Measurements from ENCODE around the gene GSG1L. TPM values are rescaled to one million over a fixed set of nuclear protein-coding genes. Genes with fewer than 3 reads are reported as not detected.

GSG1L gene
- total and polyA plus RNA-seq, 2 of the 13 experiments (the other 11 are each of a cell fraction or from before 2014, with no cell fraction given) = not detected

DNA sequence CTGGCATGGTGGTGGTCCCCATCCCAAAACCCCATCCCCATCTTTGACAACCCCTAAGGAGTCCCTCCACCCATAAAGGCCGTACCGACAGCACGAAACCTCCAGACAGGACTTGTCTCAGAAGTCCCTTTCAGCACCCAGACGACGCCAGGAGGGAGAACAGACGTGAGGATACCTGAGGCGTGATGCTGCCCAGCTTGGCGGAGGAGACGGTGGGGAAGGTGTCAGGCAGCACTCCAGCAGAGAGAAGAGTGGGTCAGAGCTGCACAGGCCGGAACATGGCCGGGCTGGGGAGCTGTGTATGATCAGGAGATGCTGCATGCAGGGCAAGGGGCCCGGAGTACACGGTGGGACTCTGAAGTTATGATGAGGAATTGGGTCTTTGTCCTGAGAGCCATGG, 244.2 kb downstream of the GSG1L start (continued):
- TF ChIP-seq PRDM10 (CRISPR knock-in tag; IDR thresholded peaks at IDR 0.05; ENCODE audit: low read depth) = no peak

GRCh38 chr16:27818246-27818645, 245.3 kb downstream of the GSG1L start:
- H3K79me2 ChIP-seq (ENCODE audit: insufficient read depth, low read length) = no peaks in the 10 kb centered on the region
- H3K9ac ChIP-seq (ENCODE audit: insufficient read depth, low read depth, low read length) = no peak overlapping the region
- H3K36me3 ChIP-seq (replicated peaks in 1 of 2; ENCODE audit: control insufficient read depth in 1 of 2, insufficient read depth in 2 of 2, low read length in 2 of 2) = no peaks in the 10 kb centered on the region
- H3K4me2 ChIP-seq (ENCODE audit: low read depth, low read length) = no peak overlapping the region
- FAIRE-seq (no peak), DNase-seq (ENCODE audit: low spot score) (no peak), ATAC-seq (no peak)
- no peak overlapping the region for H3K4me3 ChIP-seq (replicated peaks in 1 of 3; ENCODE audit: insufficient read depth in 1 of 3, low read depth in 2 of 3, low read length in 3 of 3)
- no peaks in the 10 kb centered on the region for H3K9me3 ChIP-seq (ENCODE audit: low read length)
- BruUV-seq (replicated peaks) = no TSS peak
- no peaks in the 10 kb centered on the region for H3K4me1 ChIP-seq (ENCODE audit: insufficient read depth, low read length)
- H2AFZ ChIP-seq (ENCODE audit: low read length) = no peak overlapping the region
- WGBS (ENCODE audit: low lambda C conversion rate) = 43% methylated on average over 13 of the region's 13 CpGs
- CTCF ChIA-PET (ENCODE audit: low intra/inter-chr PET ratio, low total read pairs) = no interaction called here
- TF ChIP-seq, protein P1, sequence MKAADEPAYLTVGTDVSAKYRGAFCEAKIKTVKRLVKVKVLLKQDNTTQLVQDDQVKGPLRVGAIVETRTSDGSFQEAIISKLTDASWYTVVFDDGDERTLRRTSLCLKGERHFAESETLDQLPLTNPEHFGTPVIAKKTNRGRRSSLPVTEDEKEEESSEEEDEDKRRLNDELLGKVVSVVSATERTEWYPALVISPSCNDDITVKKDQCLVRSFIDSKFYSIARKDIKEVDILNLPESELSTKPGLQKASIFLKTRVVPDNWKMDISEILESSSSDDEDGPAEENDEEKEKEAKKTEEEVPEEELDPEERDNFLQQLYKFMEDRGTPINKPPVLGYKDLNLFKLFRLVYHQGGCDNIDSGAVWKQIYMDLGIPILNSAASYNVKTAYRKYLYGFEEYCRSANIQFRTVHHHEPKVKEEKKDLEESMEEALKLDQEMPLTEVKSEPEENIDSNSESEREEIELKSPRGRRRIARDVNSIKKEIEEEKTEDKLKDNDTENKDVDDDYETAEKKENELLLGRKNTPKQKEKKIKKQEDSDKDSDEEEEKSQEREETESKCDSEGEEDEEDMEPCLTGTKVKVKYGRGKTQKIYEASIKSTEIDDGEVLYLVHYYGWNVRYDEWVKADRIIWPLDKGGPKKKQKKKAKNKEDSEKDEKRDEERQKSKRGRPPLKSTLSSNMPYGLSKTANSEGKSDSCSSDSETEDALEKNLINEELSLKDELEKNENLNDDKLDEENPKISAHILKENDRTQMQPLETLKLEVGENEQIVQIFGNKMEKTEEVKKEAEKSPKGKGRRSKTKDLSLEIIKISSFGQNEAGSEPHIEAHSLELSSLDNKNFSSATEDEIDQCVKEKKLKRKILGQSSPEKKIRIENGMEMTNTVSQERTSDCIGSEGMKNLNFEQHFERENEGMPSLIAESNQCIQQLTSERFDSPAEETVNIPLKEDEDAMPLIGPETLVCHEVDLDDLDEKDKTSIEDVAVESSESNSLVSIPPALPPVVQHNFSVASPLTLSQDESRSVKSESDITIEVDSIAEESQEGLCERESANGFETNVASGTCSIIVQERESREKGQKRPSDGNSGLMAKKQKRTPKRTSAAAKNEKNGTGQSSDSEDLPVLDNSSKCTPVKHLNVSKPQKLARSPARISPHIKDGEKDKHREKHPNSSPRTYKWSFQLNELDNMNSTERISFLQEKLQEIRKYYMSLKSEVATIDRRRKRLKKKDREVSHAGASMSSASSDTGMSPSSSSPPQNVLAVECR (CRISPR knock-in tag; IDR thresholded peaks at IDR 0.05; ENCODE audit: borderline replicate concordance) = no peak
- TF ChIP-seq, protein P2, sequence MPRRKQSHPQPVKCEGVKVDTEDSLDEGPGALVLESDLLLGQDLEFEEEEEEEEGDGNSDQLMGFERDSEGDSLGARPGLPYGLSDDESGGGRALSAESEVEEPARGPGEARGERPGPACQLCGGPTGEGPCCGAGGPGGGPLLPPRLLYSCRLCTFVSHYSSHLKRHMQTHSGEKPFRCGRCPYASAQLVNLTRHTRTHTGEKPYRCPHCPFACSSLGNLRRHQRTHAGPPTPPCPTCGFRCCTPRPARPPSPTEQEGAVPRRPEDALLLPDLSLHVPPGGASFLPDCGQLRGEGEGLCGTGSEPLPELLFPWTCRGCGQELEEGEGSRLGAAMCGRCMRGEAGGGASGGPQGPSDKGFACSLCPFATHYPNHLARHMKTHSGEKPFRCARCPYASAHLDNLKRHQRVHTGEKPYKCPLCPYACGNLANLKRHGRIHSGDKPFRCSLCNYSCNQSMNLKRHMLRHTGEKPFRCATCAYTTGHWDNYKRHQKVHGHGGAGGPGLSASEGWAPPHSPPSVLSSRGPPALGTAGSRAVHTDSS (CRISPR knock-in tag; conservative IDR thresholded peaks at IDR 0.05) = no peak
- TF ChIP-seq NRL (CRISPR knock-in tag; IDR thresholded peaks at IDR 0.05; ENCODE audit: borderline replicate concordance) = no peak
- no peak for TF ChIP-seq PTBP1 (IDR thresholded peaks at IDR 0.05; ENCODE audit: low read depth, low read length, poor library complexity, severe bottlenecking)
- TF ChIP-seq, protein P3, sequence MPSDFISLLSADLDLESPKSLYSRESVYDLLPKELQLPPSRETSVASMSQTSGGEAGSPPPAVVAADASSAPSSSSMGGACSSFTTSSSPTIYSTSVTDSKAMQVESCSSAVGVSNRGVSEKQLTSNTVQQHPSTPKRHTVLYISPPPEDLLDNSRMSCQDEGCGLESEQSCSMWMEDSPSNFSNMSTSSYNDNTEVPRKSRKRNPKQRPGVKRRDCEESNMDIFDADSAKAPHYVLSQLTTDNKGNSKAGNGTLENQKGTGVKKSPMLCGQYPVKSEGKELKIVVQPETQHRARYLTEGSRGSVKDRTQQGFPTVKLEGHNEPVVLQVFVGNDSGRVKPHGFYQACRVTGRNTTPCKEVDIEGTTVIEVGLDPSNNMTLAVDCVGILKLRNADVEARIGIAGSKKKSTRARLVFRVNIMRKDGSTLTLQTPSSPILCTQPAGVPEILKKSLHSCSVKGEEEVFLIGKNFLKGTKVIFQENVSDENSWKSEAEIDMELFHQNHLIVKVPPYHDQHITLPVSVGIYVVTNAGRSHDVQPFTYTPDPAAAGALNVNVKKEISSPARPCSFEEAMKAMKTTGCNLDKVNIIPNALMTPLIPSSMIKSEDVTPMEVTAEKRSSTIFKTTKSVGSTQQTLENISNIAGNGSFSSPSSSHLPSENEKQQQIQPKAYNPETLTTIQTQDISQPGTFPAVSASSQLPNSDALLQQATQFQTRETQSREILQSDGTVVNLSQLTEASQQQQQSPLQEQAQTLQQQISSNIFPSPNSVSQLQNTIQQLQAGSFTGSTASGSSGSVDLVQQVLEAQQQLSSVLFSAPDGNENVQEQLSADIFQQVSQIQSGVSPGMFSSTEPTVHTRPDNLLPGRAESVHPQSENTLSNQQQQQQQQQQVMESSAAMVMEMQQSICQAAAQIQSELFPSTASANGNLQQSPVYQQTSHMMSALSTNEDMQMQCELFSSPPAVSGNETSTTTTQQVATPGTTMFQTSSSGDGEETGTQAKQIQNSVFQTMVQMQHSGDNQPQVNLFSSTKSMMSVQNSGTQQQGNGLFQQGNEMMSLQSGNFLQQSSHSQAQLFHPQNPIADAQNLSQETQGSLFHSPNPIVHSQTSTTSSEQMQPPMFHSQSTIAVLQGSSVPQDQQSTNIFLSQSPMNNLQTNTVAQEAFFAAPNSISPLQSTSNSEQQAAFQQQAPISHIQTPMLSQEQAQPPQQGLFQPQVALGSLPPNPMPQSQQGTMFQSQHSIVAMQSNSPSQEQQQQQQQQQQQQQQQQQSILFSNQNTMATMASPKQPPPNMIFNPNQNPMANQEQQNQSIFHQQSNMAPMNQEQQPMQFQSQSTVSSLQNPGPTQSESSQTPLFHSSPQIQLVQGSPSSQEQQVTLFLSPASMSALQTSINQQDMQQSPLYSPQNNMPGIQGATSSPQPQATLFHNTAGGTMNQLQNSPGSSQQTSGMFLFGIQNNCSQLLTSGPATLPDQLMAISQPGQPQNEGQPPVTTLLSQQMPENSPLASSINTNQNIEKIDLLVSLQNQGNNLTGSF (CRISPR knock-in tag; IDR thresholded peaks at IDR 0.05) = no peak
- POLR2A ChIA-PET = no interaction called here
- intact Hi-C loops (cut with micrococcal nuclease; ENCODE audit: unreplicated experiment) = no loop called here
- no peak overlapping the region for H3K27ac ChIP-seq (ENCODE audit: extremely low read length, insufficient read depth, low read length)
- H3K27me3 ChIP-seq (ENCODE audit: control insufficient read depth in 1 of 2, insufficient read depth in 2 of 2, low read length in 2 of 2) = peaks cover 3 to 66% of the 10 kb centered on the region in 2 experiments
- H4K20me1 ChIP-seq (ENCODE audit: insufficient read depth, low read length) = no peaks in the 10 kb centered on the region
- in situ Hi-C loops (cut with HindIII; ENCODE audit: extremely low pct_ligation_motif_present, low pct_unique_long_range_greater_than_20kb) = no loop called here

Measured in HepG2 (cell line).